NCI-H69 (cell line): ENCODE measurements around the gene ADCY3.

Experiments used
- DNase-seq: peaks from one replicate; lab custom pipeline; 2025; lab: John Stamatoyannopoulos, UW

ADCY3 gene

GRCh38 chr2:24920098-24920808, at the start of gene ADCY3:
Gene ADCY3, minus strand, starts transcription at chr2:24920237. Its CDS starts 1,250 bp downstream, at chr2:24918987.
- peak; percentile 69 for DNase-seq

- DNase-seq, result no peak
Measured at GRCh38 chr2:24969784-24970183, 49.7 kb upstream of the ADCY3 start.

- DNase-seq, result no peak
Measured at GRCh38 chr2:24961903-24962302, 41.9 kb upstream of the ADCY3 start.

GRCh38 chr2:24959761-24960160, 39.7 kb upstream of the ADCY3 start:
- DNase-seq, result no peak

- no peak for DNase-seq
Measured at GRCh38 chr2:24958411-24958935, 38.4 kb upstream of the ADCY3 start.

- DNase-seq, result no peak
Measured at GRCh38 chr2:24957976-24958375, 37.9 kb upstream of the ADCY3 start.

GRCh38 chr2:24957221-24957620, 37.2 kb upstream of the ADCY3 start:
- DNase-seq, result peak; percentile 64

- DNase-seq, result no peak
Measured at GRCh38 chr2:24955921-24956320, 35.9 kb upstream of the ADCY3 start.

- DNase-seq, result no peak
Measured at GRCh38 chr2:24955232-24955631, 35.2 kb upstream of the ADCY3 start.

- no peak for DNase-seq
Measured at GRCh38 chr2:24950102-24950501, 30.1 kb upstream of the ADCY3 start.

- DNase-seq, result no peak
Measured at GRCh38 chr2:24948506-24948905, 28.5 kb upstream of the ADCY3 start.

- no peak for DNase-seq
Measured at GRCh38 chr2:24947561-24948157, 27.6 kb upstream of the ADCY3 start.

- DNase-seq, result no peak
Measured at GRCh38 chr2:24945907-24946306, 25.9 kb upstream of the ADCY3 start.

GRCh38 chr2:24943427-24944053, 23.5 kb upstream of the ADCY3 start:
- no peak for DNase-seq

- no peak for DNase-seq
Measured at GRCh38 chr2:24939353-24939752, 19.3 kb upstream of the ADCY3 start.

GRCh38 chr2:24937236-24937635, 17.2 kb upstream of the ADCY3 start:
- DNase-seq, result no peak

GRCh38 chr2:24935145-24935544, 15.1 kb upstream of the ADCY3 start:
- DNase-seq, result no peak

- no peak for DNase-seq
Measured at GRCh38 chr2:24932715-24933114, 12.7 kb upstream of the ADCY3 start.

GRCh38 chr2:24930768-24931167, 10.7 kb upstream of the ADCY3 start:
- DNase-seq, result no peak

- no peak for DNase-seq
Measured at GRCh38 chr2:24929230-24929629, 9.2 kb upstream of the ADCY3 start.

GRCh38 chr2:24928036-24928435, 8.0 kb upstream of the ADCY3 start:
- DNase-seq, result no peak

GRCh38 chr2:24926602-24927252, 6.7 kb upstream of the ADCY3 start:
- peak; percentile 54 for DNase-seq

GRCh38 chr2:24926220-24926601, 6.2 kb upstream of the ADCY3 start:
- DNase-seq, result no peak
